ENCODE measurements around the gene RBM10.

The RBM10 gene

DNA sequence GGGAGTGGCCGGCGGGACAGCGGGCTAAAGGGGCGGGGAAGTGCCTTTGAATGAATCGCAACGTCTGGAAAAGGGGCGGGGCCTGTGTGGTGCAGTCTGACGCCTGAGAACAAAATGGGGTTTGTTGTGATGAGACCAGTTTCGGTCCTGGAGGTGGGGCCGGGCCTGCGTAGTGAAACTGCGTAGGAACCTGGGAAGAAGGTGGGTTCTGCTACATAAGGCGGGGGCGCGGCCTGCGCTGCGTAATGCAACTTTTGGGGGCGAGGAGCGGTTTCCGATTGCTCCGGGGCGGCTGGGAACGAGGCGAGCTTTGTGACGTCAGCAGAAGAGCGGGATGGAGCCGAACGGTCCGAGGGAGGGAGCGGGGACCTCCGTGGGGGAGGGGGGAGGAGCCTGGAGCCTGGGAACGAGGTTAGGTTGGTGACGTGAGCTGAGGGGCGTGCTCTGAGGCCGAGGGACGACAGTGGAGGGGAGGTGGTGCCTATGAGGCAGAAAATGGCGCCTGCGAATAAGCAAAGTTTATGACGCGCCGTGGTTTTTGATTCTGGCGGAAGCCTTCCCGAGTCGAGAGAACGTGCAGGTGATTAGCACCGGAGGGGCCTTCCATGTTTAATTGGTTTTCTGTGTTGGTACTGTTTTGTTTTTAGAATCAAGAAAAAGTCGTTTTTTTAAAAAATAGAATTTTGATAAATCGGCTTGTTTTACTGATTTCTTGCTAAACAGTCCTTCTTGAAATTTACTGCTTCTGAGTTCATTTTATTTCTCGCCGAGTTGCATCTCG, 88.5 kb downstream of the RBM10 start:
- H3K4me3 ChIP-seq (ENCODE audit: low read length), result peak overlapping the region; percentile 73
- TF ChIP-seq ZNF274 (IDR thresholded peaks at IDR 0.05; ENCODE audit: low read depth, low read length), result no peak

DNA sequence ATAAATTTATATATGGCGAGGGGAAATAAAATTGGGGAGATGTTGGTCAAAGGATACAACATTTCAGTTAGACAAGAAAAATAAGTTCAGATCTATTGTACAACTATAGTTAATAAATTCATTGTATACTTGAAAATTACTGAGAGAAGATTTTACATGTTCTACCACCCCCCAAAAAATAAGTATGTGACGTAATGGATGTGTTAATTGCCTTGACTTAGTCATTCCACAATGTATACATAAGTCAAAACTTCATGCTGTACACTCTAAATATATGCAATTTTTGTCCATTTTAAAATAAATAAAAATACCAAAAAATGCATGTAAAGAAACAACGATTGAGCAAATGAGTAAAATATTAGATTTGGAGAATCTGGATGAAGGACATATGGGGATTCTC, 89.6 kb downstream of the RBM10 start:
- H3K4me3 ChIP-seq (ENCODE audit: low read length), result no peak overlapping the region; the same call in 1 of the 2 replicates

DNA sequence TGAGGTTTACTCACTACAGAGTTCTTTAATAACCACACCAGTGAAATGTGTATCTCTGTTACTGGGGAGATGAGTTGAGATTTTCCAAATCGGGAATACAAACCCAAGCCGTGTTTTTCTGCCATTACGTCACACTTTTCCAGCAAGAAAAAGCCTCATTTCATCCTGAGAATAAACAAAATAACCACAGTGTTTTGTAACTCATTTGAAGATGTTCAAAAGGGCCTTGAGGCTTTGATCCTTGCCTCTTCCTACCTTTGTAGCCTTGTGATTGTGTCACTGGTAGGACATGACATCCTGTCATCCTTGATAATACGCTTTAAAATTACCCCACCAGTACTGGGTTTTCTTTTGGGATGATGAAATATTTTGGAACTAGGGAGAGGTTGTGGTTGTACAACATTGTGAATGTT, 90.7 kb downstream of the RBM10 start:
- no peak for TF ChIP-seq ZNF274 (IDR thresholded peaks at IDR 0.05; ENCODE audit: low read depth, low read length)

More for the DNA sequence above, 89.6 kb downstream of the RBM10 start:
- TF ChIP-seq ZNF274 (IDR thresholded peaks at IDR 0.05; ENCODE audit: low read depth, low read length), result no peak

More for the DNA sequence above, 90.7 kb downstream of the RBM10 start:
- no peak overlapping the region for H3K4me3 ChIP-seq (ENCODE audit: low read length)

All from GM08714 (cell line).